Inferior parietal cortex (tissue), 1 donor: ENCODE data around the gene OR2Z1.

Experiments
- DNase-seq: peaks from one replicate; pipeline ENCODE4 v3.0.0-alpha.2; 2016; ENCODE audit errors: extremely low spot score

OR2Z1 gene

GRCh38 chr19:8721334-8721733, at the start of gene OR2Z1:
Gene OR2Z1, plus strand, starts transcription at chr19:8721634. Its CDS starts 9,395 bp downstream, at chr19:8731029.
- no peak for DNase-seq

GRCh38 chr19:8673276-8673891, 48.0 kb upstream of the OR2Z1 start:
- no peak for DNase-seq

GRCh38 chr19:8675066-8675465, 46.4 kb upstream of the OR2Z1 start:
- DNase-seq, result no peak

GRCh38 chr19:8678244-8678807, 43.1 kb upstream of the OR2Z1 start:
- DNase-seq, result no peak

GRCh38 chr19:8680676-8681344, 40.6 kb upstream of the OR2Z1 start:
- no peak for DNase-seq

GRCh38 chr19:8681345-8682029, 39.9 kb upstream of the OR2Z1 start:
- DNase-seq, result no peak

- no peak for DNase-seq
These were observed 39.0 kb upstream of the OR2Z1 start for GRCh38 chr19:8682472-8682871.

GRCh38 chr19:8682931-8683330, 38.5 kb upstream of the OR2Z1 start:
- DNase-seq, result no peak

- no peak for DNase-seq
These were observed 37.2 kb upstream of the OR2Z1 start for GRCh38 chr19:8684001-8684902.

GRCh38 chr19:8686549-8686948, 34.9 kb upstream of the OR2Z1 start:
- no peak for DNase-seq

- no peak for DNase-seq
These were observed 32.5 kb upstream of the OR2Z1 start for GRCh38 chr19:8688930-8689329.

GRCh38 chr19:8690753-8691539, 30.5 kb upstream of the OR2Z1 start:
- DNase-seq, result no peak

GRCh38 chr19:8695501-8695900, 25.9 kb upstream of the OR2Z1 start:
- no peak for DNase-seq

GRCh38 chr19:8695911-8696310, 25.5 kb upstream of the OR2Z1 start:
- no peak for DNase-seq

GRCh38 chr19:8696993-8697392, 24.4 kb upstream of the OR2Z1 start:
- no peak for DNase-seq

GRCh38 chr19:8697671-8698432, 23.6 kb upstream of the OR2Z1 start:
- DNase-seq, result no peak

GRCh38 chr19:8698433-8699063, 22.9 kb upstream of the OR2Z1 start, which contains the start of gene ACTL9:
Gene ACTL9, minus strand, starts transcription at chr19:8698795. Its CDS starts 94 bp downstream, at chr19:8698701.
- DNase-seq, result no peak

- no peak for DNase-seq
These were observed 21.5 kb upstream of the OR2Z1 start for GRCh38 chr19:8699908-8700307.

- no peak for DNase-seq
These were observed 20.5 kb upstream of the OR2Z1 start for GRCh38 chr19:8700956-8701355.

- no peak for DNase-seq
These were observed 19.1 kb upstream of the OR2Z1 start for GRCh38 chr19:8702350-8702749.
